Nucleus accumbens (tissue), 56 donors: ENCODE data around the gene NFASC.

ENCODE experiments used
- DNase-seq, 56 donors: peaks; one replicate each; lab custom pipeline; 2025; lab: John Stamatoyannopoulos, UW

Gene NFASC

DNA sequence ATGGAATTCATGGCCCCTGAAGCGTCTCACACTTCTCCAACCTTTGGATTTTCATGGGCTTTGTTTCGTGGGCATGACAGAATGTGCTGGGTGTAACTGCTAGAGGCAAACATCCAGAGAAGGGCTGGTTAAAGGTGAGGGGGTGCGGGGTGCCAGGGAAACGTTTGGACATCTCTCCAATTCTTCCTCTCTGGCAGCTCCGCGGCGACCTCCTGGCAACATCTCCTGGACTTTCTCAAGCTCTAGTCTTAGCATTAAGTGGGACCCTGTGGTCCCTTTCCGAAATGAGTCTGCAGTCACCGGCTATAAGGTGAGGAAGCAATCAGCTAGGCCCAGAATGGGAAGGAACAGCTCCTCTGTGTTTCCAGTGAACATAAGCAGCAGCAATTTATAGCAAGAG is 201.6 kb downstream of the NFASC start:
- DNase-seq, result no peak
